IMR-90 (cell line): ENCODE measurements around the gene USP33. TPM values are rescaled to one million over a fixed set of nuclear protein-coding genes. Genes with fewer than 3 reads are reported as not detected.

Experiments used
- ATAC-seq: fragments of 200-7000 bp; cut with Tn5 transposase; 2 replicates; pipeline ENCODE4 v1.9.1; 2020; ENCODE audit warnings: low read depth, mild to moderate bottlenecking, moderate library complexity
- BruUV-seq: library from RNA; stranded (reverse); fragments of 400-500 nt; replicated peaks from 2 replicates; lab custom pipeline; 2021; lab: Mats Ljungman, UMichigan
- CTCF ChIA-PET: fragments of 300-600 bp; formaldehyde crosslinking; extraction: SDS; loops from one replicate; lab custom pipeline; 2021; ENCODE audit warnings: antibody characterized with exemption; lab: Yijun Ruan, JAX
- POLR2A ChIA-PET: fragments of 300-600 bp; sonication (Branson Sonifier 250); formaldehyde crosslinking; loops from one replicate; lab custom pipeline; 2022; ENCODE audit warnings: antibody characterized with exemption; ENCODE audit not compliant: unreplicated experiment; lab: Charles Lee
- DNase-seq: peaks from one replicate; pipeline ENCODE4 v3.0.0; 2013
- H2AFZ ChIP-seq: replicated peaks from 2 replicates; pipeline ENCODE3; 2013; ENCODE audit warnings: low read length, mild to moderate bottlenecking; ENCODE audit not compliant: poor library complexity
- H2AK5ac ChIP-seq: 2 replicates; pipeline ENCODE4 v1.6.1; 2013; ENCODE audit warnings: low read depth, low read length, inconsistent platforms
- H2AK9ac ChIP-seq: replicated peaks from 2 replicates; pipeline ENCODE3; 2013; ENCODE audit warnings: mild to moderate bottlenecking, low read depth, low read length, moderate library complexity; ENCODE audit not compliant: poor library complexity
- H2BK120ac ChIP-seq: 2 replicates; pipeline ENCODE4 v1.6.1; 2013; ENCODE audit warnings: low read depth, low read length, inconsistent platforms
- H2BK15ac ChIP-seq: 3 replicates; pipeline ENCODE4 v1.6.1; 2013; ENCODE audit warnings: low read depth, low read length, inconsistent platforms
- H2BK20ac ChIP-seq: 2 replicates; pipeline ENCODE4 v1.6.1; 2013; ENCODE audit warnings: low read depth, mild to moderate bottlenecking, inconsistent platforms, low read length, moderate library complexity
- H2BK5ac ChIP-seq: 2 replicates; pipeline ENCODE4 v1.6.1; 2013; ENCODE audit warnings: mild to moderate bottlenecking, low read depth, low read length, inconsistent platforms; ENCODE audit not compliant: poor library complexity, severe bottlenecking
- H3K14ac ChIP-seq: replicated peaks from 2 replicates; pipeline ENCODE4 v1.6.1; 2013; ENCODE audit warnings: low read depth, low read length, inconsistent platforms
- H3K18ac ChIP-seq: 2 replicates; pipeline ENCODE4 v1.6.1; 2013; ENCODE audit warnings: low read depth, low read length, control low read depth
- H3K23ac ChIP-seq: 2 replicates; pipeline ENCODE4 v1.6.1; 2013; ENCODE audit warnings: low read depth, low read length, inconsistent platforms
- H3K27ac ChIP-seq: 2 replicates; pipeline ENCODE4 v1.5.1; 2013; ENCODE audit warnings: mild to moderate bottlenecking, control low read depth, low read length; ENCODE audit not compliant: insufficient read depth
- H3K27me3 ChIP-seq: 2 replicates; pipeline ENCODE4 v1.6.1; 2013; ENCODE audit warnings: low read length; ENCODE audit not compliant: control insufficient read depth, insufficient read depth
- H3K36me3 ChIP-seq: 2 replicates; pipeline ENCODE4 v1.6.1; 2013; ENCODE audit warnings: low read length, mixed read lengths; ENCODE audit not compliant: control insufficient read depth, insufficient read depth
- H3K4ac ChIP-seq: 2 replicates; pipeline ENCODE4 v1.6.1; 2013; ENCODE audit warnings: low read depth, low read length, inconsistent platforms
- H3K4me1 ChIP-seq: 2 replicates; pipeline ENCODE4 v1.6.1; 2013; ENCODE audit warnings: low read length, mixed read lengths; ENCODE audit not compliant: control insufficient read depth, insufficient read depth
- H3K4me2 ChIP-seq: 2 replicates; pipeline ENCODE4 v1.6.1; 2013; ENCODE audit warnings: low read depth, mild to moderate bottlenecking, control low read depth, low read length, moderate library complexity
- H3K4me3 ChIP-seq: 2 replicates; pipeline ENCODE4 v1.5.1; 2013; ENCODE audit warnings: low read depth, mild to moderate bottlenecking, control low read depth, low read length, moderate library complexity; ENCODE audit not compliant: insufficient read depth
- H3K56ac ChIP-seq: 2 replicates; pipeline ENCODE4 v1.6.1; 2013; ENCODE audit warnings: low read length, inconsistent platforms; ENCODE audit not compliant: insufficient read depth; ENCODE audit errors: extremely low read depth
- H3K79me1 ChIP-seq, 2 experiments: 2 replicates each; pipeline ENCODE4 v1.6.1; 2013; ENCODE audit warnings: low read length in 2 of 2, inconsistent platforms in 1 of 2, low read depth in 1 of 2
- H3K9ac ChIP-seq: 2 replicates; pipeline ENCODE4 v1.6.1; 2013; ENCODE audit warnings: low read depth, low read length, control low read depth
- H3K9me1 ChIP-seq: 2 replicates; pipeline ENCODE4 v1.6.1; 2013; ENCODE audit warnings: low read length, inconsistent platforms; ENCODE audit not compliant: insufficient read depth
- H3K9me3 ChIP-seq: 2 replicates; pipeline ENCODE4 v1.6.1; 2013; ENCODE audit warnings: low read length; ENCODE audit not compliant: control insufficient read depth, insufficient read depth
- H4K20me1 ChIP-seq: 2 replicates; pipeline ENCODE4 v1.6.1; 2013; ENCODE audit warnings: low read length, inconsistent platforms; ENCODE audit not compliant: insufficient read depth
- H4K5ac ChIP-seq: 2 replicates; pipeline ENCODE4 v1.6.1; 2013; ENCODE audit warnings: mild to moderate bottlenecking, low read depth, low read length, control low read depth
- H4K8ac ChIP-seq, 2 experiments: 2 replicates each; pipeline ENCODE4 v1.6.1; 2013; ENCODE audit warnings: low read depth in 2 of 2, low read length in 2 of 2, control low read depth in 1 of 2, inconsistent platforms in 1 of 2
- H4K91ac ChIP-seq: 2 replicates; pipeline ENCODE4 v1.6.1; 2013; ENCODE audit warnings: low read depth, low read length, inconsistent platforms; ENCODE audit not compliant: insufficient read depth
- CEBPB ChIP-seq: IDR thresholded peaks from 2 replicates; pipeline ENCODE4 v1.6.1; 2012; ENCODE audit warnings: low read depth, low read length, improper control_type of control experiment
- CHD1 ChIP-seq: IDR thresholded peaks from 2 replicates; pipeline ENCODE4 v1.6.1; 2012; ENCODE audit warnings: low read depth, low read length, improper control_type of control experiment
- FOS ChIP-seq: fragments of 150-350 bp; IDR thresholded peaks from 2 replicates; pipeline ENCODE4 v1.6.1; 2016; ENCODE audit warnings: low read depth, low read length
- MAFK ChIP-seq: IDR thresholded peaks from 2 replicates; pipeline ENCODE4 v1.6.1; 2012; ENCODE audit warnings: low read depth, low read length, improper control_type of control experiment
- MAZ ChIP-seq: IDR thresholded peaks from 2 replicates; pipeline ENCODE4 v1.6.1; 2012; ENCODE audit warnings: low read depth, mild to moderate bottlenecking, low read length, improper control_type of control experiment, moderate library complexity, borderline replicate concordance
- MXI1 ChIP-seq: IDR thresholded peaks from 2 replicates; pipeline ENCODE4 v1.6.1; 2012; ENCODE audit warnings: low read depth, mild to moderate bottlenecking, low read length, moderate library complexity, borderline replicate concordance
- POLR2A ChIP-seq: IDR thresholded peaks from 2 replicates; pipeline ENCODE4 v1.6.1; 2012; ENCODE audit warnings: mild to moderate bottlenecking, low read depth, low read length
- RAD21 ChIP-seq: IDR thresholded peaks from 2 replicates; pipeline ENCODE4 v1.6.1; 2012; ENCODE audit warnings: low read length, improper control_type of control experiment
- RFX5 ChIP-seq: IDR thresholded peaks from 2 replicates; pipeline ENCODE4 v1.8.0; 2012; ENCODE audit warnings: low read depth, mild to moderate bottlenecking, low read length, moderate library complexity
- WGBS, 2 experiments: methylation state at CpG; one replicate each; pipeline versions ENCODE4 v1.1.5 to v1.1.7; 2013; ENCODE audit warnings: missing lambda C conversion rate in 2 of 2; ENCODE audit not compliant: insufficient read length in 1 of 2; ENCODE audit errors: extremely low coverage in 2 of 2; 5-methylcytosine and 5-hydroxymethylcytosine counted together
- dilution Hi-C: fragments of 300-500 bp; cut with HindIII; formaldehyde crosslinking; loops from one replicate; pipeline ENCODE4 v1.14.3; 2018; ENCODE audit warnings: low sequenced_read_pairs; ENCODE audit not compliant: unreplicated experiment
- in situ Hi-C: fragments of 300-500 bp; cut with MboI; formaldehyde crosslinking; loops from 3 replicates; pipeline ENCODE4 v1.14.3; 2019; ENCODE audit warnings: low sequenced_read_pairs, inconsistent platforms, mixed read lengths
- intact Hi-C: fragments of 100-400 bp; cut with micrococcal nuclease; formaldehyde crosslinking; loops from 2 replicates; pipeline ENCODE4 v1.10.0; 2022
- polyA plus RNA-seq, 3 experiments: library from polyadenylated mRNA; depleted of rRNA; stranded (reverse); fragments of >200 nt; gene quantifications; 2 replicates each; pipeline ENCODE4 v1.2.3, GENCODE V29; 2012; ENCODE audit warnings: low replicate concordance in 1 of 3
- total RNA-seq: library from RNA; depleted of rRNA; stranded (reverse); fragments of >200 nt; gene quantifications from 2 replicates; pipeline ENCODE4 v1.2.3, GENCODE V29; 2012
- TF ChIP-seq, protein P1 (sequence below): conservative IDR thresholded peaks from 2 replicates; pipeline ENCODE4 v1.5.1; 2012; ENCODE audit warnings: mild to moderate bottlenecking, low read depth, low read length, improper control_type of control experiment

USP33 gene
- total and polyA plus RNA-seq, 2 of the 4 experiments (the other 2 are of a cell fraction), result 33.7 to 64.5 TPM

DNA sequence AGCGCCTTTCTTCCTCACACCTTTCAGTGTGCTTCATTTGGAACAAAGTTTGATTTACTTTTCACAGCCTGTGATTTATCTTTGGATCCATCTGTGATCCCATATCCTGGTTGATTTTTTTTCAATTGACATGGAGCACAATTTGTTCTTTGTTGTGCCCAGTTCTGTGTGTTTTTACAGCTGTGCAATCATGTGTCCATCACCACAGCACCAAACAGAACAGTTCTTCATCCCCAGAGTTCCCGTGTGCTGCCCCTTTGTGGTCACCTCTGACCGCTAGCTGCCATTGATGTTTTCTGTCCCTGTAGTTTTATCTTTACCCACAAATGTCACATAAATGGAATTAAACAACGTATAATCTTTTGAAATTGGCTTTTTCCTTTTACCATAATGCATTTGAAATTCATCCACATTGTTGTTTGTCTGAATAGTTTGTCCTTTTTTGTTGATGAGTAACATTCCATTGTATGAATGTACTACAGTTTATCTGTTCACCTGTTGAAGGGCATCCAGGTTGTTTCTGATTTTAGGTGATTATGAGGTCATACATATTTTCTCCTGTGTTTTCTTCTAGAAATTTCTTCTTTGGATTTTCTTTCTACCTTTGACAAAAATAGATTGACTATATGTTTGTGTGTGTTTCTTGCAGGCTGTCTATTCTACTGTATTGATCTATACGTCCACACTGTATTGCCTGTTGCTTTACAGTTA, 37.2 kb upstream of the USP33 start:
- Histone ChIP-seq H4K5ac (no peak overlapping the region), H4K8ac (no peak overlapping the region), H2AFZ (no peak overlapping the region), H2BK15ac (no peak overlapping the region; the same call in 2 of the 3 replicates), H2BK5ac (no peak overlapping the region), H3K79me1 (peaks cover 20 to 35% of the 10 kb centered on the region in 2 experiments), H2BK20ac (no peak overlapping the region), H2AK5ac (no peak overlapping the region), H3K23ac (no peak overlapping the region), H3K9me1 (peaks cover 2% of the 10 kb centered on the region; the same call in 1 of the 2 replicates), H4K20me1 (no peaks in the 10 kb centered on the region), H3K9ac (no peak overlapping the region), H4K91ac (no peak overlapping the region), H3K9me3 (no peaks in the 10 kb centered on the region), H2AK9ac (no peak overlapping the region), H3K4ac (no peak overlapping the region), H3K4me3 (no peak overlapping the region), H3K36me3 (peaks cover 10% of the 10 kb centered on the region), H3K14ac (no peak overlapping the region), H3K4me2 (no peak overlapping the region), H3K27ac (no peak overlapping the region), H2BK120ac (no peak overlapping the region), H3K4me1 (peaks cover 3% of the 10 kb centered on the region; the same call in 1 of the 2 replicates), H3K27me3 (no peaks in the 10 kb centered on the region), H3K18ac (no peak overlapping the region), H3K56ac (no peak overlapping the region)
- ATAC-seq (no peak), DNase-seq (no peak)
- WGBS, 2 experiments, result 66% methylated on average over 3 of the region's 5 CpGs; no CpG with 5 or more reads in 1 of the 2 experiments
- in situ Hi-C loops (no loop called here), intact Hi-C loops (no loop called here), dilution Hi-C loops (no loop called here)
- ChIA-PET CTCF (no interaction called here), POLR2A (interaction anchor here (0.6 kb wide), 1 partner anchor 82 kb away, joined by 3 read pairs; no protein-coding TSS in a partner anchor)
- TF ChIP-seq FOS (no peak), RAD21 (no peak), POLR2A (no peak), RFX5 (no peak), MXI1 (no peak), MAFK (no peak), CEBPB (no peak), CHD1 (no peak), MAZ (no peak)
- TF ChIP-seq, protein P1, sequence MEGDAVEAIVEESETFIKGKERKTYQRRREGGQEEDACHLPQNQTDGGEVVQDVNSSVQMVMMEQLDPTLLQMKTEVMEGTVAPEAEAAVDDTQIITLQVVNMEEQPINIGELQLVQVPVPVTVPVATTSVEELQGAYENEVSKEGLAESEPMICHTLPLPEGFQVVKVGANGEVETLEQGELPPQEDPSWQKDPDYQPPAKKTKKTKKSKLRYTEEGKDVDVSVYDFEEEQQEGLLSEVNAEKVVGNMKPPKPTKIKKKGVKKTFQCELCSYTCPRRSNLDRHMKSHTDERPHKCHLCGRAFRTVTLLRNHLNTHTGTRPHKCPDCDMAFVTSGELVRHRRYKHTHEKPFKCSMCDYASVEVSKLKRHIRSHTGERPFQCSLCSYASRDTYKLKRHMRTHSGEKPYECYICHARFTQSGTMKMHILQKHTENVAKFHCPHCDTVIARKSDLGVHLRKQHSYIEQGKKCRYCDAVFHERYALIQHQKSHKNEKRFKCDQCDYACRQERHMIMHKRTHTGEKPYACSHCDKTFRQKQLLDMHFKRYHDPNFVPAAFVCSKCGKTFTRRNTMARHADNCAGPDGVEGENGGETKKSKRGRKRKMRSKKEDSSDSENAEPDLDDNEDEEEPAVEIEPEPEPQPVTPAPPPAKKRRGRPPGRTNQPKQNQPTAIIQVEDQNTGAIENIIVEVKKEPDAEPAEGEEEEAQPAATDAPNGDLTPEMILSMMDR, result no peak
- BruUV-seq, result no TSS peak
